Fibroblast of skin of scalp (primary cell): ENCODE results near the gene GRM1.
A peak's percentile ranks its signal among the peaks of the same experiment; 100 is the strongest.

Experiments used
- DNase-seq: peaks from one replicate; pipeline ENCODE4 v3.0.0-alpha.2; 2013

Gene GRM1

GRCh38 chr6:146281651-146282362 is 252.9 kb downstream of the GRM1 start:
- no peak for DNase-seq

- no peak for DNase-seq
Measured at GRCh38 chr6:146282837-146283236, 254.0 kb downstream of the GRM1 start.

GRCh38 chr6:146284311-146284710 is 255.4 kb downstream of the GRM1 start:
- DNase-seq = no peak

GRCh38 chr6:146286961-146287360 is 258.1 kb downstream of the GRM1 start:
- no peak for DNase-seq

GRCh38 chr6:146287691-146288369 is 259.0 kb downstream of the GRM1 start:
- peak; percentile 72 for DNase-seq

- peak; percentile 76 for DNase-seq
Measured at GRCh38 chr6:146289816-146290588, 261.1 kb downstream of the GRM1 start.

GRCh38 chr6:146290589-146290901 is 261.7 kb downstream of the GRM1 start:
- DNase-seq = no peak

GRCh38 chr6:146292506-146292905 is 263.6 kb downstream of the GRM1 start:
- peak; percentile 30 for DNase-seq

GRCh38 chr6:146295695-146296094 is 266.8 kb downstream of the GRM1 start:
- DNase-seq = no peak

GRCh38 chr6:146297815-146298214 is 269.0 kb downstream of the GRM1 start:
- DNase-seq = no peak

- no peak for DNase-seq
Measured at GRCh38 chr6:146300521-146300920, 271.7 kb downstream of the GRM1 start.

- DNase-seq = no peak
Measured at GRCh38 chr6:146301764-146302163, 272.9 kb downstream of the GRM1 start.

GRCh38 chr6:146302994-146303393 is 274.1 kb downstream of the GRM1 start:
- DNase-seq = no peak

- no peak for DNase-seq
Measured at GRCh38 chr6:146304181-146304580, 275.3 kb downstream of the GRM1 start.

- no peak for DNase-seq
Measured at GRCh38 chr6:146305092-146305491, 276.2 kb downstream of the GRM1 start.

- DNase-seq = no peak
Measured at GRCh38 chr6:146305951-146306350, 277.1 kb downstream of the GRM1 start.

- DNase-seq = no peak
Measured at GRCh38 chr6:146310628-146311027, 281.8 kb downstream of the GRM1 start.

GRCh38 chr6:146311079-146311478 is 282.2 kb downstream of the GRM1 start:
- no peak for DNase-seq

GRCh38 chr6:146312608-146313007 is 283.7 kb downstream of the GRM1 start:
- no peak for DNase-seq

GRCh38 chr6:146315381-146316174 is 286.7 kb downstream of the GRM1 start:
- DNase-seq = peak; percentile 38

- DNase-seq = no peak
Measured at GRCh38 chr6:146316175-146316495, 287.3 kb downstream of the GRM1 start.

GRCh38 chr6:146331013-146331412 is 302.2 kb downstream of the GRM1 start:
- no peak for DNase-seq

GRCh38 chr6:146335336-146335735 is 306.5 kb downstream of the GRM1 start:
- DNase-seq = no peak
